Measurements from ENCODE around the gene CCHCR1.

Gene CCHCR1

GRCh38 chr6:31126396-31127175 is 31.0 kb downstream of the CCHCR1 start:
- no peak for DNase-seq (ENCODE audit: low read depth)

- no peak for DNase-seq (ENCODE audit: low read depth)
These were observed 31.8 kb downstream of the CCHCR1 start for GRCh38 chr6:31125586-31126363.

- no peak for DNase-seq (ENCODE audit: low read depth)
These were observed 32.4 kb downstream of the CCHCR1 start for GRCh38 chr6:31125162-31125561.

- DNase-seq (ENCODE audit: low read depth): no peak
These were observed 34.6 kb downstream of the CCHCR1 start for GRCh38 chr6:31122791-31123706.

GRCh38 chr6:31121131-31121790 is 36.3 kb downstream of the CCHCR1 start:
- DNase-seq (ENCODE audit: low read depth): no peak

- DNase-seq (ENCODE audit: low read depth): no peak
These were observed 37.3 kb downstream of the CCHCR1 start, which contains the start of gene CDSN for GRCh38 chr6:31120151-31120915. CDSN (minus strand) TSS chr6:31120446; CDS start chr6:31120419, 27 bp downstream.

- DNase-seq (ENCODE audit: low read depth): no peak
These were observed 39.4 kb downstream of the CCHCR1 start for GRCh38 chr6:31118178-31118577.

- DNase-seq (ENCODE audit: low read depth): no peak
These were observed 40.8 kb downstream of the CCHCR1 start for GRCh38 chr6:31116661-31117385.

- DNase-seq (ENCODE audit: low read depth): no peak
These were observed 41.6 kb downstream of the CCHCR1 start for GRCh38 chr6:31115941-31116560.

GRCh38 chr6:31114970-31115849 is 42.4 kb downstream of the CCHCR1 start:
- DNase-seq (ENCODE audit: low read depth): no peak

GRCh38 chr6:31114541-31114878 is 43.1 kb downstream of the CCHCR1 start, which contains the start of gene PSORS1C1:
PSORS1C1 (plus strand) TSS chr6:31114800; CDS start chr6:31129633, 14,833 bp downstream.
- no peak for DNase-seq (ENCODE audit: low read depth)

GRCh38 chr6:31113861-31114540 is 43.6 kb downstream of the CCHCR1 start:
- DNase-seq (ENCODE audit: low read depth): no peak

GRCh38 chr6:31112478-31112877 is 45.1 kb downstream of the CCHCR1 start, which contains the start of gene C6orf15:
C6orf15 (minus strand) TSS chr6:31112575; CDS start chr6:31112555, 20 bp downstream.
- no peak for DNase-seq (ENCODE audit: low read depth)

- no peak for DNase-seq (ENCODE audit: low read depth)
These were observed 45.9 kb downstream of the CCHCR1 start for GRCh38 chr6:31111712-31112111.

GRCh38 chr6:31110825-31111582 is 46.6 kb downstream of the CCHCR1 start:
- DNase-seq (ENCODE audit: low read depth): no peak

GRCh38 chr6:31107052-31107451 is 50.5 kb downstream of the CCHCR1 start:
- no peak for DNase-seq (ENCODE audit: low read depth)

GRCh38 chr6:31103136-31103535 is 54.5 kb downstream of the CCHCR1 start:
- DNase-seq (ENCODE audit: low read depth): no peak
